Loucy (cell line): ENCODE data around the gene FANCE.

ENCODE experiments used
- H2AFZ ChIP-seq: fragments of 200-600 bp; sonication (generic); 2 replicates; pipeline ENCODE4 v1.6.0; 2016; ENCODE audit warnings: antibody characterized with exemption, mild to moderate bottlenecking, low read length, moderate library complexity
- H3F3A ChIP-seq: fragments of 200-600 bp; 2 replicates; pipeline ENCODE4 v1.6.0; 2016; ENCODE audit warnings: antibody characterized with exemption, low read depth, mild to moderate bottlenecking
- H3K27me3 ChIP-seq: fragments of 200-600 bp; sonication (generic); 2 replicates; pipeline ENCODE4 v1.6.1; 2014; ENCODE audit warnings: low read length, mild to moderate bottlenecking; ENCODE audit not compliant: insufficient read depth, poor library complexity, severe bottlenecking
- H3K36me3 ChIP-seq: fragments of 200-600 bp; sonication (generic); 2 replicates; pipeline ENCODE4 v1.6.1; 2016; ENCODE audit warnings: low read length; ENCODE audit not compliant: insufficient read depth
- H3K4me1 ChIP-seq: fragments of 200-600 bp; sonication (generic); 2 replicates; pipeline ENCODE4 v1.5.1; 2014; ENCODE audit warnings: low read length, mild to moderate bottlenecking; ENCODE audit not compliant: insufficient read depth, poor library complexity, severe bottlenecking
- H3K4me2 ChIP-seq: fragments of 200-600 bp; sonication (generic); 2 replicates; pipeline ENCODE4 v1.6.0; 2014; ENCODE audit warnings: antibody characterized with exemption, low read length, low read depth, mild to moderate bottlenecking; ENCODE audit not compliant: poor library complexity, severe bottlenecking
- H3K4me3 ChIP-seq: fragments of 200-600 bp; sonication (generic); 2 replicates; pipeline ENCODE4 v1.5.1; 2014; ENCODE audit warnings: low read length, mild to moderate bottlenecking, mixed read lengths; ENCODE audit not compliant: poor library complexity, severe bottlenecking
- H3K79me2 ChIP-seq: fragments of 200-600 bp; sonication (generic); 2 replicates; pipeline ENCODE4 v1.6.1; 2014; ENCODE audit warnings: low read length; ENCODE audit not compliant: insufficient read depth
- H3K9ac ChIP-seq: fragments of 200-600 bp; sonication (generic); 2 replicates; pipeline ENCODE4 v1.6.0; 2014; ENCODE audit warnings: mild to moderate bottlenecking, low read depth, low read length, moderate library complexity; ENCODE audit not compliant: poor library complexity, severe bottlenecking
- H3K9me2 ChIP-seq: fragments of 200-600 bp; sonication (generic); replicated peaks from 2 replicates; pipeline ENCODE4 v1.6.1; 2016; ENCODE audit warnings: low read depth, low read length, mixed read lengths
- H3K9me3 ChIP-seq: fragments of 200-600 bp; sonication (generic); 2 replicates; pipeline ENCODE4 v1.6.1; 2014; ENCODE audit warnings: mild to moderate bottlenecking, antibody characterized with exemption, low read length, low read depth; ENCODE audit not compliant: insufficient read depth
- H4K20me1 ChIP-seq: fragments of 200-600 bp; sonication (generic); 2 replicates; pipeline ENCODE4 v1.6.0; 2014; ENCODE audit warnings: antibody characterized with exemption, low read length, mild to moderate bottlenecking; ENCODE audit not compliant: insufficient read depth, poor library complexity, severe bottlenecking
- EZH2phosphoT487 ChIP-seq: fragments of 200-600 bp; IDR thresholded peaks from 2 replicates; pipeline ENCODE4 v1.6.1; 2018; ENCODE audit warnings: antibody characterized with exemption, mild to moderate bottlenecking, moderate library complexity, borderline replicate concordance
- TF ChIP-seq, protein P1 (sequence below): fragments of 200-600 bp; sonication (generic); conservative IDR thresholded peaks from 2 replicates; pipeline ENCODE4 v1.5.1; 2014; ENCODE audit warnings: mild to moderate bottlenecking, antibody characterized with exemption, low read length

The FANCE gene

GRCh38 chr6:35474942-35475570, 22.9 kb downstream of the FANCE start:
- Histone ChIP-seq H3K36me3 (peaks cover 30% of the 10 kb centered on the region), H3F3A (peaks cover 3% of the 10 kb centered on the region; the same call in 1 of the 2 replicates)

DNA sequence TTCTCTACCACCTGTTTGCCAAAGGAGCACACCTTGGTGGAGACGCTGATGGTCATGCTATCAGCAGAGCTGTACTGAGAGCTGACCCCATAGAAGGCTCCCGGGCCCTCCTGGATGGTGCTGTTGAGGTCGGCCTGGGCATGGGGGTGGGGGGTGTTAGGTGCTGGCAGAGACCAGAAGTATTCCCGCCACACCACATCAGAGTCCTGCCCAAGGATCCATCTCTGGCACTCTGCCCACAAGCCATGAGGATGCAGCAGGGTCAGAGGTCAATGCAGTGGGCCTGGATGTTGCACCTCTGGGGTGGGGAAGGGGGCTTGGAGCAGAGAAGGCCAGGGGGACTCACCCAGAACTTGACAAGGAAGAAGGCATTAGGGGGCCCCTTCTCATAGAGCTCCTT, 23.4 kb downstream of the FANCE start:
- H4K20me1 ChIP-seq: peaks cover 34% of the 10 kb centered on the region
- H3K36me3 ChIP-seq: peaks cover 26% of the 10 kb centered on the region

More at GRCh38 chr6:35474942-35475570, 22.9 kb downstream of the FANCE start:
- H3K9me3 ChIP-seq: no peaks in the 10 kb centered on the region
- TF ChIP-seq, protein P1, sequence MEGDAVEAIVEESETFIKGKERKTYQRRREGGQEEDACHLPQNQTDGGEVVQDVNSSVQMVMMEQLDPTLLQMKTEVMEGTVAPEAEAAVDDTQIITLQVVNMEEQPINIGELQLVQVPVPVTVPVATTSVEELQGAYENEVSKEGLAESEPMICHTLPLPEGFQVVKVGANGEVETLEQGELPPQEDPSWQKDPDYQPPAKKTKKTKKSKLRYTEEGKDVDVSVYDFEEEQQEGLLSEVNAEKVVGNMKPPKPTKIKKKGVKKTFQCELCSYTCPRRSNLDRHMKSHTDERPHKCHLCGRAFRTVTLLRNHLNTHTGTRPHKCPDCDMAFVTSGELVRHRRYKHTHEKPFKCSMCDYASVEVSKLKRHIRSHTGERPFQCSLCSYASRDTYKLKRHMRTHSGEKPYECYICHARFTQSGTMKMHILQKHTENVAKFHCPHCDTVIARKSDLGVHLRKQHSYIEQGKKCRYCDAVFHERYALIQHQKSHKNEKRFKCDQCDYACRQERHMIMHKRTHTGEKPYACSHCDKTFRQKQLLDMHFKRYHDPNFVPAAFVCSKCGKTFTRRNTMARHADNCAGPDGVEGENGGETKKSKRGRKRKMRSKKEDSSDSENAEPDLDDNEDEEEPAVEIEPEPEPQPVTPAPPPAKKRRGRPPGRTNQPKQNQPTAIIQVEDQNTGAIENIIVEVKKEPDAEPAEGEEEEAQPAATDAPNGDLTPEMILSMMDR: no peak
- no peak for TF ChIP-seq EZH2phosphoT487
- no peaks in the 10 kb centered on the region for H3K27me3 ChIP-seq
- H4K20me1 ChIP-seq: peaks cover 39% of the 10 kb centered on the region
- H2AFZ ChIP-seq: no peak overlapping the region
- H3K79me2 ChIP-seq: peaks cover 33% of the 10 kb centered on the region
- H3K4me3 ChIP-seq: no peak overlapping the region
- no peak overlapping the region for H3K9ac ChIP-seq
- peaks cover 19% of the 10 kb centered on the region for H3K4me1 ChIP-seq
- H3K4me2 ChIP-seq: no peak overlapping the region
- H3K9me2 ChIP-seq: no peaks in the 10 kb centered on the region

DNA sequence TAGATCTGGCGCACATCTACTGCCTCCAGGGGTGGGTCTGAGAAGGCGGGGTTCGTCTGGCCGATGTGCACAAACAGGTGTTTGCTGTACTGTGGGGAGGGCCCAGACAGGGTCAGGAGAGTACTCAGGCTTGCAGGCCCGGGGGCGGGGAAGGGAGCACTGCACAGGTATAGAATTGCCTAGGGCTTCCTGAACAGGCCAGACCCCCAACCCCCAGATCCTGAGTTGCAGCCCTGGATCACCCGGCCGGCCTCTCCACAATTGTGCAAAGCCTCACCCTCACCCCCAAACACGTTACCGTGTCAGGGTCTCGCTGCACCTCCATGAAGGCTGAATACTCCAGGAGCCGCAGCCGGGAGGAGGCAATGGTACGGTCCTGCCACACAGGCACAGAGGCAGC, 23.9 kb downstream of the FANCE start:
- Histone ChIP-seq H3K9me3 (no peaks in the 10 kb centered on the region), H3K36me3 (peaks cover 22% of the 10 kb centered on the region; the same call in 1 of the 2 replicates), H3K4me2 (no peak overlapping the region), H3K27me3 (no peaks in the 10 kb centered on the region), H3K79me2 (peaks cover 24% of the 10 kb centered on the region), H4K20me1 (peaks cover 30% of the 10 kb centered on the region), H3K9me2 (no peaks in the 10 kb centered on the region), H2AFZ (no peak overlapping the region), H3K4me3 (no peak overlapping the region), H3F3A (peaks cover 3% of the 10 kb centered on the region; the same call in 1 of the 2 replicates), H3K9ac (no peak overlapping the region), H3K4me1 (peaks cover 12% of the 10 kb centered on the region)
- TF ChIP-seq, protein P1: no peak
- TF ChIP-seq EZH2phosphoT487: no peak

More for the DNA sequence above, 23.4 kb downstream of the FANCE start:
- Histone ChIP-seq H3K9ac (no peak overlapping the region), H2AFZ (no peak overlapping the region), H3K4me2 (no peak overlapping the region), H3K9me2 (no peaks in the 10 kb centered on the region), H3K27me3 (no peaks in the 10 kb centered on the region), H3F3A (peaks cover 3% of the 10 kb centered on the region; the same call in 1 of the 2 replicates), H3K4me1 (peaks cover 17% of the 10 kb centered on the region), H3K79me2 (peaks cover 28% of the 10 kb centered on the region), H3K4me3 (no peak overlapping the region), H3K9me3 (no peaks in the 10 kb centered on the region)
- TF ChIP-seq, protein P1: no peak
- no peak for TF ChIP-seq EZH2phosphoT487
